ENCODE data around the gene ZNF521.
"Not testable (repeated sequence)": the region's sequence is repeated elsewhere in the genome, so short reads cannot be mapped to it uniquely, and the experiment has no call there.

The ZNF521 gene

GRCh38 chr18:25288340-25288938, 63.5 kb downstream of the ZNF521 start:
- no peak for DNase-seq

GRCh38 chr18:25287106-25287505, 64.9 kb downstream of the ZNF521 start:
- no peak for DNase-seq

GRCh38 chr18:25284861-25285550, 67.0 kb downstream of the ZNF521 start:
- DNase-seq, result no peak

- no peak for DNase-seq
Measured at GRCh38 chr18:25284281-25284680, 67.7 kb downstream of the ZNF521 start.

- no peak for DNase-seq
Measured at GRCh38 chr18:25283781-25284180, 68.2 kb downstream of the ZNF521 start.

GRCh38 chr18:25282896-25283703, 68.9 kb downstream of the ZNF521 start:
- no peak for DNase-seq

GRCh38 chr18:25282282-25282681, 69.7 kb downstream of the ZNF521 start:
- DNase-seq, result no peak

GRCh38 chr18:25281556-25281955, 70.4 kb downstream of the ZNF521 start:
- DNase-seq, result no peak

- no peak for DNase-seq
Measured at GRCh38 chr18:25279961-25280360, 72.0 kb downstream of the ZNF521 start.

GRCh38 chr18:25279556-25279955, 72.4 kb downstream of the ZNF521 start:
- DNase-seq, result no peak

- no peak for DNase-seq
Measured at GRCh38 chr18:25279133-25279532, 72.8 kb downstream of the ZNF521 start.

GRCh38 chr18:25278394-25278793, 73.6 kb downstream of the ZNF521 start:
- no peak for DNase-seq

GRCh38 chr18:25275412-25276001, 76.5 kb downstream of the ZNF521 start:
- no peak for DNase-seq

GRCh38 chr18:25274926-25275325, 77.0 kb downstream of the ZNF521 start:
- DNase-seq, result no peak

- DNase-seq, result not testable (repeated sequence)
Measured at GRCh38 chr18:25266931-25267527, 84.9 kb downstream of the ZNF521 start.

- DNase-seq, result no peak
Measured at GRCh38 chr18:25262920-25263319, 89.0 kb downstream of the ZNF521 start.

GRCh38 chr18:25261768-25262167, 90.2 kb downstream of the ZNF521 start:
- no peak for DNase-seq

- DNase-seq, result no peak
Measured at GRCh38 chr18:25256439-25256838, 95.5 kb downstream of the ZNF521 start.

- DNase-seq, result no peak
Measured at GRCh38 chr18:25253779-25254178, 98.2 kb downstream of the ZNF521 start.

GRCh38 chr18:25253136-25253535, 98.8 kb downstream of the ZNF521 start:
- DNase-seq, result no peak

- DNase-seq, result no peak
Measured at GRCh38 chr18:25251068-25251467, 100.9 kb downstream of the ZNF521 start.

GRCh38 chr18:25250474-25250851, 101.5 kb downstream of the ZNF521 start:
- DNase-seq, result no peak

- DNase-seq, result no peak
Measured at GRCh38 chr18:25248755-25249154, 103.2 kb downstream of the ZNF521 start.

Data from 8988T (cell line).